GM23338 (cell line): ENCODE measurements around the gene PNN. TPM values are rescaled to one million over a fixed set of nuclear protein-coding genes. Genes with fewer than 3 reads are reported as not detected.

Source experiments
- ATAC-seq: fragments of 200-7000 bp; cut with Tn5 transposase; 3 replicates; pipeline ENCODE4 v1.9.1; 2020
- DNase-seq: peaks from one replicate; pipeline ENCODE4 v3.0.0-alpha.2; 2015; ENCODE audit warnings: low spot score
- H2AFZ ChIP-seq: fragments of 200-600 bp; sonication (generic); 2 replicates; pipeline ENCODE4 v1.8.0; 2016; ENCODE audit warnings: antibody characterized with exemption, mild to moderate bottlenecking, moderate library complexity
- H3F3A ChIP-seq: fragments of 200-600 bp; sonication (generic); replicated peaks from 2 replicates; pipeline ENCODE4 v1.8.0; 2017; ENCODE audit warnings: antibody characterized with exemption, mixed run types, low read depth
- H3K27ac ChIP-seq: fragments of 200-600 bp; sonication (generic); 2 replicates; pipeline ENCODE4 v1.6.1; 2016; ENCODE audit warnings: low read depth
- H3K27me3 ChIP-seq: fragments of 200-600 bp; sonication (generic); 2 replicates; pipeline ENCODE4 v1.8.0; 2016; ENCODE audit warnings: mild to moderate bottlenecking, mixed run types, moderate library complexity; ENCODE audit not compliant: insufficient read depth
- H3K36me3 ChIP-seq: fragments of 200-600 bp; sonication (generic); 2 replicates; pipeline ENCODE4 v1.8.0; 2016; ENCODE audit warnings: mild to moderate bottlenecking; ENCODE audit not compliant: insufficient read depth
- H3K4me1 ChIP-seq: fragments of 200-600 bp; sonication (generic); 2 replicates; pipeline ENCODE4 v1.8.0; 2016; ENCODE audit warnings: mild to moderate bottlenecking, moderate library complexity; ENCODE audit not compliant: insufficient read depth
- H3K4me2 ChIP-seq: fragments of 200-600 bp; sonication (generic); 2 replicates; pipeline ENCODE4 v1.7.1; 2017; ENCODE audit warnings: mixed run types
- H3K4me3 ChIP-seq: fragments of 200-600 bp; sonication (generic); 2 replicates; pipeline ENCODE4 v1.6.1; 2016; ENCODE audit warnings: mixed run types
- H3K79me2 ChIP-seq: fragments of 200-600 bp; sonication (generic); replicated peaks from 2 replicates; pipeline ENCODE4 v1.8.0; 2017; ENCODE audit warnings: mild to moderate bottlenecking; ENCODE audit not compliant: insufficient read depth
- H3K9me2 ChIP-seq: fragments of 200-600 bp; sonication (generic); 2 replicates; pipeline ENCODE4 v1.8.0; 2017; ENCODE audit not compliant: insufficient read depth
- H4K20me1 ChIP-seq: fragments of 200-600 bp; sonication (generic); replicated peaks from 2 replicates; pipeline ENCODE4 v1.8.0; 2017; ENCODE audit warnings: mild to moderate bottlenecking; ENCODE audit not compliant: insufficient read depth
- H3K27ac Mint-ChIP-seq: 2 replicates; pipeline ENCODE4 v1.8.0; 2020; ENCODE audit warnings: inconsistent platforms, mild to moderate bottlenecking, moderate library complexity, mixed read lengths
- H3K27me3 Mint-ChIP-seq: 3 replicates; pipeline ENCODE4 v1.8.0; 2022; ENCODE audit warnings: low read depth, mild to moderate bottlenecking, moderate library complexity, mixed read lengths, inconsistent platforms; ENCODE audit not compliant: insufficient read depth, poor library complexity
- H3K36me3 Mint-ChIP-seq: 3 replicates; pipeline ENCODE4 v1.8.0; 2021; ENCODE audit warnings: low read depth, mild to moderate bottlenecking, inconsistent platforms, moderate library complexity, mixed read lengths
- H3K4me1 Mint-ChIP-seq: 3 replicates; pipeline ENCODE4 v1.8.0; 2020; ENCODE audit warnings: mild to moderate bottlenecking, inconsistent platforms, mixed read lengths
- H3K4me3 Mint-ChIP-seq: 3 replicates; pipeline ENCODE4 v1.8.0; 2021; ENCODE audit warnings: moderate library complexity, mild to moderate bottlenecking, inconsistent platforms, mixed read lengths
- H3K9me3 Mint-ChIP-seq: 3 replicates; pipeline ENCODE4 v1.8.0; 2020; ENCODE audit warnings: moderate library complexity, mild to moderate bottlenecking, inconsistent platforms, mixed read lengths
- CREB1 ChIP-seq: fragments of 250-450 bp; sonication (Bioruptor Pico); IDR thresholded peaks from 2 replicates; pipeline ENCODE4 v1.5.0; 2020; ENCODE audit warnings: low read depth, mild to moderate bottlenecking, moderate library complexity
- EZH2 ChIP-seq: fragments of 200-600 bp; sonication (generic); IDR thresholded peaks from one replicate; pipeline ENCODE4 v1.8.0; 2017; ENCODE audit warnings: antibody characterized with exemption, mild to moderate bottlenecking, low read depth; ENCODE audit not compliant: unreplicated experiment
- EZH2phosphoT487 ChIP-seq: fragments of 200-600 bp; sonication (generic); IDR thresholded peaks from one replicate; pipeline ENCODE4 v1.8.1; 2018; ENCODE audit warnings: antibody characterized with exemption; ENCODE audit not compliant: unreplicated experiment
- JUNB ChIP-seq: IDR thresholded peaks from one replicate; pipeline ENCODE4 v1.6.1; 2016; ENCODE audit warnings: antibody characterized with exemption; ENCODE audit not compliant: unreplicated experiment
- POLR2AphosphoS5 ChIP-seq: IDR thresholded peaks from 2 replicates; pipeline ENCODE4 v1.6.1; 2016; ENCODE audit warnings: antibody characterized with exemption, low read depth
- STAT1 ChIP-seq: IDR thresholded peaks from one replicate; pipeline ENCODE4 v1.6.1; 2016; ENCODE audit warnings: antibody characterized with exemption; ENCODE audit not compliant: unreplicated experiment
- ZNF114 ChIP-seq: fragments of 250-450 bp; sonication (Bioruptor Pico); IDR thresholded peaks from 2 replicates; pipeline ENCODE4 v1.5.0; 2020; ENCODE audit warnings: mild to moderate bottlenecking, moderate library complexity
- polyA plus RNA-seq: library from polyadenylated mRNA; unstranded; fragments of >200 nt; fragmentation: Nextera tagmentation; extraction: Ambion mirVana; gene quantifications from 2 replicates; pipeline ENCODE4 v1.2.1, GENCODE V29; 2016
- total RNA-seq: library from RNA; depleted of rRNA; stranded (reverse); fragments of >200 nt; shearing (Covaris generic); gene quantifications from 2 replicates; pipeline ENCODE4 v1.2.3, GENCODE V29; 2014
- TF ChIP-seq, protein P1 (sequence below): IDR thresholded peaks from 2 replicates; pipeline ENCODE4 v1.6.1; 2016; ENCODE audit warnings: antibody characterized with exemption
- TF ChIP-seq, protein P2 (sequence below), 2 experiments: fragments of 200-600 bp in 1 of 2; sonication (generic) in 1 of 2; conservative IDR thresholded peaks; 2 replicates each; pipeline versions ENCODE4 v1.5.1 to v1.6.1; 2016 to 2017; ENCODE audit warnings: antibody characterized with exemption in 2 of 2, low read depth in 2 of 2, mild to moderate bottlenecking in 2 of 2, moderate library complexity in 1 of 2
- TF ChIP-seq, protein P3 (sequence below): IDR thresholded peaks from one replicate; pipeline ENCODE4 v1.6.1; 2018; ENCODE audit warnings: antibody characterized with exemption; ENCODE audit not compliant: unreplicated experiment

Gene PNN
- total and polyA plus RNA-seq, 2 experiments from 2014 or later = 60.0 to 325 TPM

DNA sequence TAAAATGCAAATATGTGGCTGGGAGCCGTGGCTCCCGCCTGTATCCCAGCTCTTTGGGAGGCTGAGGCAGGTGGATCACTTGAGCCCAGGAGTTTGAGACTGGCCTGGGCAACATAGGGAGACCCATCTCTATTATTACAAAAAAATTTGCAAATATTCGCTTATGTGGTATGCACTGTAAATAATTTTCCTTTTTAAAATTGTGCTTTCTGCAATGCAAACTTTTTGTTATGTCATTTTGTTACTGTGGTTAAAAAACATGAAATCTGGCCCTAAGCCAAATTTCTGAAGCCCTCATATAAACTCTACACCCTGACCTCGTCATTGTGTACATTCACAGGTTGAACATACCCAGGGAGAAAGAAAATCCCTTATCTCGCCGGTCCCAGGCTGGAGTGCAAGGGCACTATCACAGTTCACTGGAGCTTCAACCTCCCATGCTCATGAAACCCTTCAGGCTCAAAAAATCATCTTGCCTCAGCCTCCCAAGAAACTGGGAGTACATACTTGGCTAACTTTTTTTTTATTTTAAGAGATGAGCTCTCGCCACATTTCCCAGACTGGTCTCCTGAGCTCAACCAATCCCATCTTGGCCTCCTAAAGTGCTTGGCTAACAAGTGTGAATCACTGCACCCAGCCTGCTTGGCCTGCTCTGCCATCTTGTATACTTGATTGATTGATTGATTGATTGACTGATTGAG lies 29.6 kb upstream of the PNN start:
- no peaks in the 10 kb centered on the region for H3K79me2 ChIP-seq
- Mint-ChIP-seq H3K27me3 (peaks cover 3% of the 10 kb centered on the region), H3K9me3 (peaks cover 24% of the 10 kb centered on the region), H3K4me3 (no peak overlapping the region), H3K27ac (no peak overlapping the region), H3K36me3 (peaks cover 34% of the 10 kb centered on the region), H3K4me1 (no peaks in the 10 kb centered on the region)
- H3F3A ChIP-seq = no peaks in the 10 kb centered on the region
- H4K20me1 ChIP-seq = no peaks in the 10 kb centered on the region; the same call in 1 of the 2 replicates
- H2AFZ ChIP-seq = no peak overlapping the region
- DNase-seq (no peak), ATAC-seq (no peak)
- no peak overlapping the region for H3K27ac ChIP-seq
- no peaks in the 10 kb centered on the region for H3K27me3 ChIP-seq
- H3K9me2 ChIP-seq = no peaks in the 10 kb centered on the region
- no peak overlapping the region for H3K4me3 ChIP-seq
- H3K4me1 ChIP-seq = no peaks in the 10 kb centered on the region
- TF ChIP-seq STAT1 (no peak), CREB1 (no peak), POLR2AphosphoS5 (no peak), ZNF114 (CRISPR knock-in tag) (no peak), EZH2phosphoT487 (no peak)
- TF ChIP-seq, protein P1, sequence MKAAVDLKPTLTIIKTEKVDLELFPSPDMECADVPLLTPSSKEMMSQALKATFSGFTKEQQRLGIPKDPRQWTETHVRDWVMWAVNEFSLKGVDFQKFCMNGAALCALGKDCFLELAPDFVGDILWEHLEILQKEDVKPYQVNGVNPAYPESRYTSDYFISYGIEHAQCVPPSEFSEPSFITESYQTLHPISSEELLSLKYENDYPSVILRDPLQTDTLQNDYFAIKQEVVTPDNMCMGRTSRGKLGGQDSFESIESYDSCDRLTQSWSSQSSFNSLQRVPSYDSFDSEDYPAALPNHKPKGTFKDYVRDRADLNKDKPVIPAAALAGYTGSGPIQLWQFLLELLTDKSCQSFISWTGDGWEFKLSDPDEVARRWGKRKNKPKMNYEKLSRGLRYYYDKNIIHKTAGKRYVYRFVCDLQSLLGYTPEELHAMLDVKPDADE = no peak
- TF ChIP-seq, protein P2, sequence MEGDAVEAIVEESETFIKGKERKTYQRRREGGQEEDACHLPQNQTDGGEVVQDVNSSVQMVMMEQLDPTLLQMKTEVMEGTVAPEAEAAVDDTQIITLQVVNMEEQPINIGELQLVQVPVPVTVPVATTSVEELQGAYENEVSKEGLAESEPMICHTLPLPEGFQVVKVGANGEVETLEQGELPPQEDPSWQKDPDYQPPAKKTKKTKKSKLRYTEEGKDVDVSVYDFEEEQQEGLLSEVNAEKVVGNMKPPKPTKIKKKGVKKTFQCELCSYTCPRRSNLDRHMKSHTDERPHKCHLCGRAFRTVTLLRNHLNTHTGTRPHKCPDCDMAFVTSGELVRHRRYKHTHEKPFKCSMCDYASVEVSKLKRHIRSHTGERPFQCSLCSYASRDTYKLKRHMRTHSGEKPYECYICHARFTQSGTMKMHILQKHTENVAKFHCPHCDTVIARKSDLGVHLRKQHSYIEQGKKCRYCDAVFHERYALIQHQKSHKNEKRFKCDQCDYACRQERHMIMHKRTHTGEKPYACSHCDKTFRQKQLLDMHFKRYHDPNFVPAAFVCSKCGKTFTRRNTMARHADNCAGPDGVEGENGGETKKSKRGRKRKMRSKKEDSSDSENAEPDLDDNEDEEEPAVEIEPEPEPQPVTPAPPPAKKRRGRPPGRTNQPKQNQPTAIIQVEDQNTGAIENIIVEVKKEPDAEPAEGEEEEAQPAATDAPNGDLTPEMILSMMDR (conservative IDR thresholded peaks at IDR 0.05; ENCODE audit: low read depth in 2 of 2) = no peak
- H3K36me3 ChIP-seq = peaks cover 3% of the 10 kb centered on the region; the same call in 1 of the 2 replicates
- H3K4me2 ChIP-seq = no peak overlapping the region

DNA sequence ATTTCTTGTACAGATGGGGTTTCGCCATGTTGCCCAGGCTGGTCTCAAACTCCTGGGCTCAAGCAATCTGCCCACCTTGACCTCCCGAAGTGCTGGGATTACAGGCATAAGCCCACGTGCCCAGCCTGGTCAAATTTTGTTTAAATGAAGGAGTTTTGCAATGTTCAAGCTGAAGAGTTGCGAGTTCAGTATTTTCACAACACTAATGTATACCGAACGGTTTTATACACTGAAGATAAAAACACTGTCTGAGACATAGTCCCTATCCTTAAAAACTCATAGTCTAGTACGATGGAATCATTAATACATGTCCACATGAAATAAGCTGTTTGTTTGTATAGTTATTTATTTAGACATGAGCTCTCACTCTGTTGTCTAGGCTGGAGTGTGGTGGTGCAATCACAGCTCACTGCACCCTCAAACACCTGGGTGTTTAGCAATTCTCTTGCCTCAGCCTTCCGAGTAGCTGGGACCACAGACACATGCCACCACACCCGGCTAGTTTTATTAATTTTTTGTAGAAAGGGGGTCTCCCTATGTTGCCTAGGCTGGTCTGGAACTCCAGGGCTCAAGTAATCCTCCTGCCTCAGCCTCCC lies 20.4 kb upstream of the PNN start:
- H3K4me3 ChIP-seq = no peak overlapping the region
- Mint-ChIP-seq H3K27me3 (no peaks in the 10 kb centered on the region), H3K4me3 (no peak overlapping the region), H3K4me1 (no peaks in the 10 kb centered on the region), H3K9me3 (no peaks in the 10 kb centered on the region), H3K27ac (no peak overlapping the region; the same call in 1 of the 2 replicates), H3K36me3 (peaks cover 15% of the 10 kb centered on the region; the same call in 2 of the 3 replicates)
- no peaks in the 10 kb centered on the region for H3K9me2 ChIP-seq
- no peak overlapping the region for H3K27ac ChIP-seq
- no peaks in the 10 kb centered on the region for H3F3A ChIP-seq
- H2AFZ ChIP-seq = no peak overlapping the region
- no peak overlapping the region for H3K4me2 ChIP-seq
- H3K4me1 ChIP-seq = no peaks in the 10 kb centered on the region
- H3K79me2 ChIP-seq = no peaks in the 10 kb centered on the region
- peaks cover 7% of the 10 kb centered on the region; the same call in 1 of the 2 replicates for H4K20me1 ChIP-seq
- DNase-seq (no peak), ATAC-seq (no peak)
- peaks cover 3% of the 10 kb centered on the region for H3K36me3 ChIP-seq
- H3K27me3 ChIP-seq = no peaks in the 10 kb centered on the region
- TF ChIP-seq EZH2phosphoT487 (no peak), POLR2AphosphoS5 (no peak), EZH2 (no peak), JUNB (no peak)
- TF ChIP-seq, protein P1 = no peak
- TF ChIP-seq, protein P3, sequence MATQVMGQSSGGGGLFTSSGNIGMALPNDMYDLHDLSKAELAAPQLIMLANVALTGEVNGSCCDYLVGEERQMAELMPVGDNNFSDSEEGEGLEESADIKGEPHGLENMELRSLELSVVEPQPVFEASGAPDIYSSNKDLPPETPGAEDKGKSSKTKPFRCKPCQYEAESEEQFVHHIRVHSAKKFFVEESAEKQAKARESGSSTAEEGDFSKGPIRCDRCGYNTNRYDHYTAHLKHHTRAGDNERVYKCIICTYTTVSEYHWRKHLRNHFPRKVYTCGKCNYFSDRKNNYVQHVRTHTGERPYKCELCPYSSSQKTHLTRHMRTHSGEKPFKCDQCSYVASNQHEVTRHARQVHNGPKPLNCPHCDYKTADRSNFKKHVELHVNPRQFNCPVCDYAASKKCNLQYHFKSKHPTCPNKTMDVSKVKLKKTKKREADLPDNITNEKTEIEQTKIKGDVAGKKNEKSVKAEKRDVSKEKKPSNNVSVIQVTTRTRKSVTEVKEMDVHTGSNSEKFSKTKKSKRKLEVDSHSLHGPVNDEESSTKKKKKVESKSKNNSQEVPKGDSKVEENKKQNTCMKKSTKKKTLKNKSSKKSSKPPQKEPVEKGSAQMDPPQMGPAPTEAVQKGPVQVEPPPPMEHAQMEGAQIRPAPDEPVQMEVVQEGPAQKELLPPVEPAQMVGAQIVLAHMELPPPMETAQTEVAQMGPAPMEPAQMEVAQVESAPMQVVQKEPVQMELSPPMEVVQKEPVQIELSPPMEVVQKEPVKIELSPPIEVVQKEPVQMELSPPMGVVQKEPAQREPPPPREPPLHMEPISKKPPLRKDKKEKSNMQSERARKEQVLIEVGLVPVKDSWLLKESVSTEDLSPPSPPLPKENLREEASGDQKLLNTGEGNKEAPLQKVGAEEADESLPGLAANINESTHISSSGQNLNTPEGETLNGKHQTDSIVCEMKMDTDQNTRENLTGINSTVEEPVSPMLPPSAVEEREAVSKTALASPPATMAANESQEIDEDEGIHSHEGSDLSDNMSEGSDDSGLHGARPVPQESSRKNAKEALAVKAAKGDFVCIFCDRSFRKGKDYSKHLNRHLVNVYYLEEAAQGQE = no peak
